CD4-positive, alpha-beta T cell treated with Interferon gamma for 1 hour (primary cell): Measurements from ENCODE around the gene SLC35E2B.
"Not testable (repeated sequence)": the region's sequence is repeated elsewhere in the genome, so short reads cannot be mapped to it uniquely, and the experiment has no call there.

ENCODE experiments used
- DNase-seq: peaks from one replicate; pipeline ENCODE4 v3.0.0-alpha.2; 2020

The SLC35E2B gene

GRCh38 chr1:1702506-1702905, 9.9 kb upstream of the SLC35E2B start:
- not testable (repeated sequence) for DNase-seq

GRCh38 chr1:1700557-1700956, 8.0 kb upstream of the SLC35E2B start:
- DNase-seq = not testable (repeated sequence)

GRCh38 chr1:1700067-1700466, 7.5 kb upstream of the SLC35E2B start:
- not testable (repeated sequence) for DNase-seq

GRCh38 chr1:1699061-1699460, 6.5 kb upstream of the SLC35E2B start:
- DNase-seq = not testable (repeated sequence)

- DNase-seq = not testable (repeated sequence)
Observed at GRCh38 chr1:1697358-1698183, 5.0 kb upstream of the SLC35E2B start.

- DNase-seq = not testable (repeated sequence)
Observed at GRCh38 chr1:1696431-1697357, 4.1 kb upstream of the SLC35E2B start.

- DNase-seq = peak; percentile 77
Observed at GRCh38 chr1:1692324-1692713, 276 bp downstream of the SLC35E2B start.

- not testable (repeated sequence) for DNase-seq
Observed at GRCh38 chr1:1691443-1691842, 1.2 kb downstream of the SLC35E2B start.

GRCh38 chr1:1689526-1689925, 3.1 kb downstream of the SLC35E2B start:
- DNase-seq = not testable (repeated sequence)

- no peak for DNase-seq
Observed at GRCh38 chr1:1687846-1688245, 4.7 kb downstream of the SLC35E2B start.

GRCh38 chr1:1684031-1684681, 8.4 kb downstream of the SLC35E2B start:
- no peak for DNase-seq

- no peak for DNase-seq
Observed at GRCh38 chr1:1683104-1683905, 9.3 kb downstream of the SLC35E2B start.

GRCh38 chr1:1680912-1681273, 11.7 kb downstream of the SLC35E2B start:
- DNase-seq = no peak

- DNase-seq = no peak
Observed at GRCh38 chr1:1680031-1680911, 12.3 kb downstream of the SLC35E2B start.

- DNase-seq = no peak
Observed at GRCh38 chr1:1678581-1679380, 13.8 kb downstream of the SLC35E2B start.

GRCh38 chr1:1677718-1678580, 14.6 kb downstream of the SLC35E2B start:
- DNase-seq = peak; percentile 48

- not testable (repeated sequence) for DNase-seq
Observed at GRCh38 chr1:1676087-1676486, 16.5 kb downstream of the SLC35E2B start.

GRCh38 chr1:1675218-1675617, 17.4 kb downstream of the SLC35E2B start:
- DNase-seq = not testable (repeated sequence)

- DNase-seq = not testable (repeated sequence)
Observed at GRCh38 chr1:1674806-1675205, 17.8 kb downstream of the SLC35E2B start.
